K562 (cell line): ENCODE data around the gene KIAA0513. TPM values are rescaled to one million over a fixed set of nuclear protein-coding genes. Genes with fewer than 3 reads are reported as not detected.

Source experiments
- ATF1 ChIP-seq, 2 experiments: fragments of 450-650 bp in 1 of 2; IDR thresholded peaks; 2 replicates each; pipeline ENCODE4 v1.6.1; 2016; ENCODE audit warnings: missing compliant biosample characterization in 1 of 2, missing genetic modification characterization in 1 of 2
- CEBPG ChIP-seq, 3 experiments: fragments of 200-800 bp in 1 of 3; sonication (Bioruptor generic) in 1 of 3; sonication (generic) in 1 of 3; formaldehyde crosslinking in 1 of 3; IDR thresholded peaks in 2 of 3; conservative IDR thresholded peaks in 1 of 3; 2 replicates each; pipeline versions ENCODE4 v1.6.1 to v1.8.0; 2016 to 2022; ENCODE audit warnings: missing compliant biosample characterization in 2 of 3, missing genetic modification characterization in 2 of 3, mild to moderate bottlenecking in 1 of 3, missing genetic modification reagents in 1 of 3
- COPS2 ChIP-seq: fragments of 450-650 bp; conservative IDR thresholded peaks from 2 replicates; pipeline ENCODE4 v1.6.1; 2016; ENCODE audit warnings: mild to moderate bottlenecking, moderate library complexity
- KLF16 ChIP-seq: IDR thresholded peaks from 2 replicates; pipeline ENCODE4 v1.6.1; 2016; ENCODE audit warnings: antibody characterized with exemption
- MBD2 ChIP-seq: sonication (generic); IDR thresholded peaks from 2 replicates; pipeline ENCODE4 v1.6.1; 2016; ENCODE audit warnings: low read depth, borderline replicate concordance
- MXD1 ChIP-seq: fragments of 250-450 bp; sonication (Bioruptor Pico); IDR thresholded peaks from 2 replicates; pipeline ENCODE4 v1.8.0; 2021; ENCODE audit warnings: borderline replicate concordance, mild to moderate bottlenecking, moderate library complexity; ENCODE audit not compliant: poor library complexity, severe bottlenecking
- NUFIP1 ChIP-seq: fragments of 450-650 bp; IDR thresholded peaks from 2 replicates; pipeline ENCODE4 v1.6.1; 2018; ENCODE audit not compliant: partially characterized antibody
- PYGO2 ChIP-seq: fragments of 450-650 bp; IDR thresholded peaks from 2 replicates; pipeline ENCODE4 v1.6.1; 2016; ENCODE audit warnings: mild to moderate bottlenecking, missing genetic modification characterization, moderate library complexity, missing compliant biosample characterization
- RAD51 ChIP-seq: fragments of 450-650 bp; IDR thresholded peaks from 2 replicates; pipeline ENCODE4 v1.7.1; 2016; ENCODE audit warnings: low read depth, mild to moderate bottlenecking, borderline replicate concordance
- SMARCA4 ChIP-seq: fragments of 450-650 bp; IDR thresholded peaks from 2 replicates; pipeline ENCODE4 v1.6.1; 2016
- THAP7 ChIP-seq: fragments of 250-450 bp; sonication (Bioruptor Pico); IDR thresholded peaks from 2 replicates; pipeline ENCODE4 v1.5.0; 2021
- XRCC5 ChIP-seq: fragments of 200-400 bp; formaldehyde crosslinking; IDR thresholded peaks from 2 replicates; pipeline ENCODE4 v1.6.1; 2017; ENCODE audit warnings: low read depth, mild to moderate bottlenecking, low read length
- ZNF830 ChIP-seq: fragments of 250-450 bp; sonication (Bioruptor Pico); IDR thresholded peaks from 2 replicates; pipeline ENCODE4 v1.5.0; 2021; ENCODE audit warnings: mild to moderate bottlenecking
- polyA plus RNA-seq, 8 experiments: library from polyadenylated mRNA; depleted of rRNA in 4 of 8; stranded (reverse) in 5 of 8; unstranded in 3 of 8; fragments of >200 nt; fragmentation: Nextera tagmentation in 2 of 8; fragmentation: Illumina TruSeq in 1 of 8; extraction: Ambion mirVana in 2 of 8; extraction: Trizol in 1 of 8; gene quantifications; 2 replicates each; pipeline versions ENCODE4 v1.2.1 to v1.2.3, GENCODE V29; 2011 to 2014; ENCODE audit warnings: inconsistent platforms in 1 of 8, missing spikeins in 1 of 8
- total RNA-seq, 7 experiments: library from RNA; depleted of rRNA in 6 of 7; stranded (reverse); fragments of >200 nt in 6 of 7; fragmentation: Illumina TruSeq in 2 of 7; extraction: Trizol in 2 of 7; gene quantifications; 2 replicates each; pipeline versions ENCODE4 v1.2.1 to v1.2.3, GENCODE V29; 2011 to 2021; ENCODE audit warnings: low replicate concordance in 1 of 7
- TF ChIP-seq, protein P1 (sequence below): fragments of 450-650 bp; formaldehyde crosslinking; conservative IDR thresholded peaks from 2 replicates; pipeline ENCODE4 v1.4.0; 2022; ENCODE audit warnings: mild to moderate bottlenecking, missing genetic modification characterization
- TF ChIP-seq, protein P2 (sequence below): fragments of 200-800 bp; sonication (Bioruptor generic); IDR thresholded peaks from 2 replicates; pipeline ENCODE4 v1.6.1; 2017; ENCODE audit warnings: missing genetic modification characterization, missing compliant biosample characterization
- TF ChIP-seq, protein P3 (sequence below): fragments of 450-650 bp; formaldehyde crosslinking; IDR thresholded peaks from 2 replicates; pipeline ENCODE4 v1.4.0; 2022; ENCODE audit warnings: mild to moderate bottlenecking, moderate library complexity
- TF ChIP-seq, protein P4 (sequence below): fragments of 450-650 bp; conservative IDR thresholded peaks from 2 replicates; pipeline ENCODE4 v1.6.1; 2016; ENCODE audit warnings: missing genetic modification characterization, low read depth, mild to moderate bottlenecking, missing compliant biosample characterization, moderate library complexity
- TF ChIP-seq, protein P5 (sequence below): fragments of 250-450 bp; sonication (Bioruptor Pico); IDR thresholded peaks from 2 replicates; pipeline ENCODE4 v1.8.0; 2022; ENCODE audit warnings: moderate library complexity, mild to moderate bottlenecking, inconsistent platforms

The KIAA0513 gene
- total and polyA plus RNA-seq, 9 of the 15 experiments (the other 6 are each of a cell fraction or from before 2014, with no cell fraction given), result 0.18 to 13.7 (median 10.2) TPM

- TF ChIP-seq ZNF830, result no peak
- TF ChIP-seq, protein P1, sequence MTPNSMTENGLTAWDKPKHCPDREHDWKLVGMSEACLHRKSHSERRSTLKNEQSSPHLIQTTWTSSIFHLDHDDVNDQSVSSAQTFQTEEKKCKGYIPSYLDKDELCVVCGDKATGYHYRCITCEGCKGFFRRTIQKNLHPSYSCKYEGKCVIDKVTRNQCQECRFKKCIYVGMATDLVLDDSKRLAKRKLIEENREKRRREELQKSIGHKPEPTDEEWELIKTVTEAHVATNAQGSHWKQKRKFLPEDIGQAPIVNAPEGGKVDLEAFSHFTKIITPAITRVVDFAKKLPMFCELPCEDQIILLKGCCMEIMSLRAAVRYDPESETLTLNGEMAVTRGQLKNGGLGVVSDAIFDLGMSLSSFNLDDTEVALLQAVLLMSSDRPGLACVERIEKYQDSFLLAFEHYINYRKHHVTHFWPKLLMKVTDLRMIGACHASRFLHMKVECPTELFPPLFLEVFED (CRISPR knock-in tag), result no peak
- TF ChIP-seq, protein P2, sequence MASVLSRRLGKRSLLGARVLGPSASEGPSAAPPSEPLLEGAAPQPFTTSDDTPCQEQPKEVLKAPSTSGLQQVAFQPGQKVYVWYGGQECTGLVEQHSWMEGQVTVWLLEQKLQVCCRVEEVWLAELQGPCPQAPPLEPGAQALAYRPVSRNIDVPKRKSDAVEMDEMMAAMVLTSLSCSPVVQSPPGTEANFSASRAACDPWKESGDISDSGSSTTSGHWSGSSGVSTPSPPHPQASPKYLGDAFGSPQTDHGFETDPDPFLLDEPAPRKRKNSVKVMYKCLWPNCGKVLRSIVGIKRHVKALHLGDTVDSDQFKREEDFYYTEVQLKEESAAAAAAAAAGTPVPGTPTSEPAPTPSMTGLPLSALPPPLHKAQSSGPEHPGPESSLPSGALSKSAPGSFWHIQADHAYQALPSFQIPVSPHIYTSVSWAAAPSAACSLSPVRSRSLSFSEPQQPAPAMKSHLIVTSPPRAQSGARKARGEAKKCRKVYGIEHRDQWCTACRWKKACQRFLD, result peak; percentile 73; the same call in 1 of the 2 replicates
- no peak for TF ChIP-seq NUFIP1
- TF ChIP-seq, protein P3, sequence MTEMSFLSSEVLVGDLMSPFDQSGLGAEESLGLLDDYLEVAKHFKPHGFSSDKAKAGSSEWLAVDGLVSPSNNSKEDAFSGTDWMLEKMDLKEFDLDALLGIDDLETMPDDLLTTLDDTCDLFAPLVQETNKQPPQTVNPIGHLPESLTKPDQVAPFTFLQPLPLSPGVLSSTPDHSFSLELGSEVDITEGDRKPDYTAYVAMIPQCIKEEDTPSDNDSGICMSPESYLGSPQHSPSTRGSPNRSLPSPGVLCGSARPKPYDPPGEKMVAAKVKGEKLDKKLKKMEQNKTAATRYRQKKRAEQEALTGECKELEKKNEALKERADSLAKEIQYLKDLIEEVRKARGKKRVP, result 0 out of 2 replicates have a peak, but pooled peaks have one; percentile 7
- no peak for TF ChIP-seq COPS2
- peak; percentile 22 for TF ChIP-seq MXD1 (CRISPR knock-in tag)
- TF ChIP-seq, protein P4, sequence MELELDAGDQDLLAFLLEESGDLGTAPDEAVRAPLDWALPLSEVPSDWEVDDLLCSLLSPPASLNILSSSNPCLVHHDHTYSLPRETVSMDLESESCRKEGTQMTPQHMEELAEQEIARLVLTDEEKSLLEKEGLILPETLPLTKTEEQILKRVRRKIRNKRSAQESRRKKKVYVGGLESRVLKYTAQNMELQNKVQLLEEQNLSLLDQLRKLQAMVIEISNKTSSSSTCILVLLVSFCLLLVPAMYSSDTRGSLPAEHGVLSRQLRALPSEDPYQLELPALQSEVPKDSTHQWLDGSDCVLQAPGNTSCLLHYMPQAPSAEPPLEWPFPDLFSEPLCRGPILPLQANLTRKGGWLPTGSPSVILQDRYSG, result no peak; the same call in 1 of the 2 replicates
- TF ChIP-seq CEBPG (CRISPR knock-in tag; IDR thresholded peaks at IDR 0.05), result no peak; the same call in 1 of the 2 replicates
- TF ChIP-seq CEBPG (tag; conservative IDR thresholded peaks at IDR 0.05 in 1 of 2, IDR thresholded peaks at IDR 0.05 in 1 of 2), result peak in 1 of 2 experiments; percentile 29; a peak in 2 of 4 replicates
- peak; percentile 91 for TF ChIP-seq SMARCA4
- TF ChIP-seq KLF16, result peak; percentile 63; the same call in 1 of the 2 replicates
- no peak for TF ChIP-seq XRCC5
- TF ChIP-seq ATF1 (CRISPR knock-in tag; IDR thresholded peaks at IDR 0.05), result no peak
- TF ChIP-seq ATF1 (tag; IDR thresholded peaks at IDR 0.05), result peak; percentile 58
- TF ChIP-seq, protein P5, sequence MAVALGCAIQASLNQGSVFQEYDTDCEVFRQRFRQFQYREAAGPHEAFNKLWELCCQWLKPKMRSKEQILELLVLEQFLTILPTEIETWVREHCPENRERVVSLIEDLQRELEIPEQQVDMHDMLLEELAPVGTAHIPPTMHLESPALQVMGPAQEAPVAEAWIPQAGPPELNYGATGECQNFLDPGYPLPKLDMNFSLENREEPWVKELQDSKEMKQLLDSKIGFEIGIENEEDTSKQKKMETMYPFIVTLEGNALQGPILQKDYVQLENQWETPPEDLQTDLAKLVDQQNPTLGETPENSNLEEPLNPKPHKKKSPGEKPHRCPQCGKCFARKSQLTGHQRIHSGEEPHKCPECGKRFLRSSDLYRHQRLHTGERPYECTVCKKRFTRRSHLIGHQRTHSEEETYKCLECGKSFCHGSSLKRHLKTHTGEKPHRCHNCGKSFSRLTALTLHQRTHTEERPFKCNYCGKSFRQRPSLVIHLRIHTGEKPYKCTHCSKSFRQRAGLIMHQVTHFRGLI (CRISPR knock-in tag), result 0 out of 2 replicates have a peak, but pooled peaks have one; percentile 20
- TF ChIP-seq PYGO2 (tag), result no peak
- no peak for TF ChIP-seq THAP7 (CRISPR knock-in tag)
- 0 out of 2 replicates have a peak, but pooled peaks have one; percentile 26 for TF ChIP-seq MBD2
- TF ChIP-seq RAD51, result 0 out of 2 replicates have a peak, but pooled peaks have one; percentile 12
Observed at GRCh38 chr16:85055493-85056210, 28.1 kb downstream of the KIAA0513 start (continued).
